Gastrocnemius medialis (tissue), 4 donors: ENCODE results near the gene VWA3A. TPM values are rescaled to one million over a fixed set of nuclear protein-coding genes. Genes with fewer than 3 reads are reported as not detected.
"Not testable (repeated sequence)": the region's sequence is repeated elsewhere in the genome, so short reads cannot be mapped to it uniquely, and the experiment has no call there.

Experiments
- ATAC-seq, 2 donors: fragments of 150-250 bp; one replicate each; pipeline ENCODE4 v1.9.1; 2016
- DNase-seq, 2 donors: peaks; one replicate each; pipeline ENCODE4 v3.0.0-alpha.2; 2019
- H3K27ac ChIP-seq, 4 donors: fragments of 200-600 bp; sonication (generic); 1 replicate in 1 of 4; 2 replicates in 3 of 4; pipeline ENCODE4 v1.5.1; 2016 to 2018; ENCODE audit warnings: mild to moderate bottlenecking in 2 of 4, moderate library complexity in 1 of 4
- H3K27me3 ChIP-seq, 3 donors: fragments of 200-600 bp; sonication (generic) in 2 of 3; 1 replicate in 1 of 3; 2 replicates in 2 of 3; pipeline versions ENCODE4 v1.5.1 to v1.6.0; 2016 to 2019; ENCODE audit warnings: mild to moderate bottlenecking in 1 of 3, moderate library complexity in 1 of 3
- H3K36me3 ChIP-seq, 2 donors: fragments of 200-600 bp; sonication (generic) in 1 of 2; one replicate each; pipeline ENCODE4 v1.5.1; 2017 to 2018
- H3K4me1 ChIP-seq, 2 donors: fragments of 200-600 bp; sonication (generic) in 1 of 2; one replicate each; pipeline ENCODE4 v1.5.1; 2016 to 2017; ENCODE audit warnings: mild to moderate bottlenecking in 2 of 2
- H3K4me3 ChIP-seq, 4 donors: fragments of 200-600 bp; sonication (generic) in 3 of 4; 1 replicate in 1 of 4; 2 replicates in 3 of 4; pipeline ENCODE4 v1.5.1; 2016 to 2019; ENCODE audit warnings: mild to moderate bottlenecking in 2 of 4
- H3K9me3 ChIP-seq, 3 donors: fragments of 200-600 bp; sonication (generic) in 2 of 3; 1 replicate in 1 of 3; 2 replicates in 2 of 3; pipeline ENCODE4 v1.5.1; 2016 to 2019
- CTCF ChIP-seq, 5 experiments: fragments of 450-650 bp in 3 of 5; fragments of 200-600 bp in 2 of 5; sonication (generic) in 2 of 5; IDR thresholded peaks in 4 of 5; conservative IDR thresholded peaks in 1 of 5; 1 replicate in 4 of 5; 2 replicates in 1 of 5; pipeline ENCODE4 v1.5.1; 2016 to 2019; ENCODE audit warnings: antibody characterized with exemption in 5 of 5, mild to moderate bottlenecking in 3 of 5, moderate library complexity in 3 of 5
- POLR2A ChIP-seq, 2 donors: fragments of 450-650 bp; IDR thresholded peaks; one replicate each; pipeline ENCODE4 v1.6.1; 2017; ENCODE audit warnings: antibody characterized with exemption in 2 of 2, mild to moderate bottlenecking in 2 of 2, moderate library complexity in 2 of 2
- in situ Hi-C, 4 donors: fragments of 200-750 bp; cut with MboI; loops; one replicate each; pipeline versions ENCODE4 v1.15.0 to v1.8.0; 2017; ENCODE audit warnings: low sequenced_read_pairs in 4 of 4
- intact Hi-C: fragments of 100-400 bp; cut with DNase I; formaldehyde crosslinking; loops from one replicate; pipeline ENCODE4 v1.15.1; 2023; ENCODE audit warnings: low total_unique reads
- total RNA-seq, 4 donors: library from RNA; depleted of rRNA; stranded (reverse); fragments of >200 nt; gene quantifications; one replicate each; pipeline versions ENCODE4 v1.1.0 to v1.2.3, GENCODE V29; 2016

Gene VWA3A
- total RNA-seq, 4 donors from 2014 or later, result not detected

- TF ChIP-seq CTCF (IDR thresholded peaks at IDR 0.05 in 4 of 5, conservative IDR thresholded peaks at IDR 0.05 in 1 of 5) (no peak), POLR2A (IDR thresholded peaks at IDR 0.05) (no peak)
- no peak for ATAC-seq
- in situ Hi-C loops (loop anchor here in 1 of 4 donors (10.0 kb wide), 1 partner anchor 71 kb away; no protein-coding TSS in a partner anchor), intact Hi-C loops (no loop called here)
- Histone ChIP-seq H3K36me3 (no peaks in the 10 kb centered on the region), H3K9me3 (no peaks in the 10 kb centered on the region), H3K27ac (no peak overlapping the region), H3K4me1 (no peaks in the 10 kb centered on the region), H3K27me3 (no peaks in the 10 kb centered on the region), H3K4me3 (no peak overlapping the region)
- no peak for DNase-seq
Observed at GRCh38 chr16:22103441-22103840, 11.1 kb downstream of the VWA3A start.

GRCh38 chr16:22109258-22109898, 17.0 kb downstream of the VWA3A start:
- H3K27me3 ChIP-seq, result no peaks in the 10 kb centered on the region
- no peak overlapping the region for H3K4me3 ChIP-seq
- TF ChIP-seq POLR2A (IDR thresholded peaks at IDR 0.05), result no peak
- TF ChIP-seq CTCF (IDR thresholded peaks at IDR 0.05 in 4 of 5, conservative IDR thresholded peaks at IDR 0.05 in 1 of 5), result no peak
- H3K36me3 ChIP-seq, result no peaks in the 10 kb centered on the region
- DNase-seq (no peak), ATAC-seq (no peak)
- no peak overlapping the region for H3K27ac ChIP-seq
- no peaks in the 10 kb centered on the region for H3K9me3 ChIP-seq
- in situ Hi-C loops, result loop anchor here in 1 of 4 donors (10.0 kb wide), 1 partner anchor 65 kb away; no protein-coding TSS in a partner anchor
- intact Hi-C loops, result no loop called here
- no peaks in the 10 kb centered on the region for H3K4me1 ChIP-seq

GRCh38 chr16:22111629-22112028, 19.3 kb downstream of the VWA3A start:
- H3K27me3 ChIP-seq, ATAC-seq, in situ Hi-C loops, H3K36me3 ChIP-seq, DNase-seq, intact Hi-C loops, H3K27ac ChIP-seq, H3K4me1 ChIP-seq, H3K4me3 ChIP-seq, H3K9me3 ChIP-seq: not testable (repeated sequence)

GRCh38 chr16:22116095-22116700, 23.9 kb downstream of the VWA3A start:
- no peaks in the 10 kb centered on the region for H3K27me3 ChIP-seq
- no peak for TF ChIP-seq CTCF (IDR thresholded peaks at IDR 0.05 in 4 of 5, conservative IDR thresholded peaks at IDR 0.05 in 1 of 5)
- TF ChIP-seq POLR2A (IDR thresholded peaks at IDR 0.05), result no peak
- intact Hi-C loops, result no loop called here
- no peak overlapping the region for H3K4me3 ChIP-seq
- ATAC-seq (no peak), DNase-seq (no peak)
- no peaks in the 10 kb centered on the region for H3K36me3 ChIP-seq
- no peaks in the 10 kb centered on the region for H3K9me3 ChIP-seq
- peaks cover 0 to 3% of the 10 kb centered on the region in 2 donors for H3K4me1 ChIP-seq
- in situ Hi-C loops, result no loop called here
- no peak overlapping the region for H3K27ac ChIP-seq

GRCh38 chr16:22117609-22118008, 25.3 kb downstream of the VWA3A start:
- peaks cover 0 to 3% of the 10 kb centered on the region in 2 donors for H3K4me1 ChIP-seq
- TF ChIP-seq POLR2A (IDR thresholded peaks at IDR 0.05) (no peak), CTCF (IDR thresholded peaks at IDR 0.05 in 4 of 5, conservative IDR thresholded peaks at IDR 0.05 in 1 of 5) (no peak)
- ATAC-seq (no peak), DNase-seq (no peak)
- no peak overlapping the region for H3K27ac ChIP-seq
- H3K27me3 ChIP-seq, result no peaks in the 10 kb centered on the region
- in situ Hi-C loops, result no loop called here
- intact Hi-C loops, result no loop called here
- no peaks in the 10 kb centered on the region for H3K36me3 ChIP-seq
- H3K9me3 ChIP-seq, result no peaks in the 10 kb centered on the region
- H3K4me3 ChIP-seq, result no peak overlapping the region
